CD4-positive, alpha-beta T cell treated with Interferon gamma for 1 hour (primary cell): Measurements from ENCODE around the gene DENND4A.

ENCODE experiments used
- DNase-seq: peaks from one replicate; pipeline ENCODE4 v3.0.0-alpha.2; 2020

The DENND4A gene

GRCh38 chr15:65660927-65661326 is 131.2 kb downstream of the DENND4A start:
- no peak for DNase-seq

DNA sequence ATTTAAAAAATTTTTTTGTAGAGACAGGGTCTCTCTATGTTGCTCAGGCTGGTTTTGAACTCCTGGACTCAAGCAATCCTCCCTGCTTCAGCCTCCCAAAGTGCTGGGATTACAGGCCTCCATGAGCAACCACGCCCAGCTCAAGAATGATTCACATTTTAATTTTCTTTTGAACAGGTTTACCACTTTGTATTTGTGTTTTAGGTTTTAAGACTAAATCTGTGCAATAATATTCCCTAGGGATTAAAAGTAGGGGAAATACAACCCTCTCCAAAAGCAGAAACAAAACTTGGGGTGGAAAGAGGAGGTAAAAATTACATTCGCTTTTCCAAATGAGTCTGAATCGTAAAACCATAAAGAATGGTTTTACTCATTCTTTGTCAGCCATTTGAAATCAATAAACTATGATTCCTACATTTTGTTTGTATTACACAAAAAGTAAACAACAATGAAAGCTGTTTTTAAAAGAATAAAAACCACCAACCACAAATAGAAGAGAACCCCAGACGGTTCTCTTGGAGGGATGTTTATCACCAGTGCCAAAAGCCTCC is 132.5 kb downstream of the DENND4A start:
- DNase-seq, result no peak

DNA sequence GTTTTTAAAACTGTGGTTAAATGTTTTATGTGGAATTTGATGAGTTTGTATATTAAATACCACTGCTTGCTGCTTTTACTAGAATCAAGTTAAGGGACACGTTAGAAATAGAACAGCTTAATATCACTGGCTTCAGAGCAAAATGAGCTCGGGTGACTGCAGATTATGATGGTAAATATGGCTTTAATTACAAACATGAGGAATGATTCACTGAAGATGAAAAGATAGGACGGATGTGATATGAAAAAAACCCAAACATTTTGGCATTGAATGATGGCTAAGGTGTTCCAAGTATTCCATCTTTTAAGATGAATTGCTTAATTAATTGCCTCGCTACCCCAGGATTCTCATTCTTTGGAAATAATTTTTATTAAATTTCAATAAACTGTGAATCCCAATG is 136.6 kb downstream of the DENND4A start:
- DNase-seq, result no peak

- no peak for DNase-seq
Observed at GRCh38 chr15:65655026-65655425, 137.1 kb downstream of the DENND4A start.

DNA sequence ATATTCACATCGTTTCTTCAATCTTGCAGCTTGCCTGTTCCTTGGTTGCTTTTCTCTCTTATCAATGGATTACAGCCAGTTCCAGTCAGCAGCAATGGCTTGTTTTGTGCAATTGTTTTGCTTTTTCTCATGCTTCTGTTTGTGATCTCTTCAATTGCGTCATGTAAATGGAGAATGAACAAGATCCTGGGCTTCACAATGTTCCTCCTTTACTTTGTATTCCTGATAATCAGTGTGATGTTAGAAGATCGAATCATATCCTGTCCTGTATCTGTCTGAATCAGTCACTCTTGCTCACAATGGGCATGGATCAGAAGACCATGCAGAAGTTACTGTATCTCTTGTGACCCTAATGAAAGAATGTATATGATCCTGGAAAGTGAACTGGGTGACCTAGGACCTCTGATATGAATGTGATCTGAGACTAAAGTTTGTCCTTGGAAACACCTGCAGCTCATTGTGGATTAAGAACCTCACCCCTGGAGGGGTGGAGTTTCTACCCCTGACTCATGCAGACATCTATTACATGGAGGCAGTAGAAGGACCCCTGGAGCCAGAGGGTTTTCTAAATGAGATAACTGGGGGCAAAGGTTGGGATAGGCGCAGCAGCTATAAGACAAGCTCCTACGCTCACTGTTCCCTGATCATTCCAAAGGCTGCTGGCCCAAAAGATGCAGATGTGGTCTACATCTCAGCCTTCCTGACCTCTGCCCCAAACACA is 138.1 kb downstream of the DENND4A start:
- DNase-seq, result no peak

DNA sequence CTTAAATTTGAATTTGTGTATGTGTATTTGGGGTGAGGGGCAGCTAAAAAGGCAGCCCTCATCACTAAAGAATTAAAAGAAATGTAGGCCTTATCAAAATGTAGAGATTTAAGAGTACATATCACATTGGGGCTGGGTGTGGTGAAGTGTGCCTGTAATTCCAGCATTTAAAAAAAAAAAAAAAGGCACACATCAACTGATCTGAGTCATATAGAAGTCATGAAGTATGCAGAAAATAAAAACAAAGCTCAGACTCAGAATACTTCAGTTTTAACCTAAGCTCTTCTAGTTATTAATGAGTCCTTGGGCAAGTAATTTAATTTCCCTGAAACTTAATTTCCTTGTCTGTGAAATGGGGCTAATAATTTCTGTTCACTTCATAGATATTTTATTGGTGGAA is 138.8 kb downstream of the DENND4A start:
- no peak for DNase-seq

DNA sequence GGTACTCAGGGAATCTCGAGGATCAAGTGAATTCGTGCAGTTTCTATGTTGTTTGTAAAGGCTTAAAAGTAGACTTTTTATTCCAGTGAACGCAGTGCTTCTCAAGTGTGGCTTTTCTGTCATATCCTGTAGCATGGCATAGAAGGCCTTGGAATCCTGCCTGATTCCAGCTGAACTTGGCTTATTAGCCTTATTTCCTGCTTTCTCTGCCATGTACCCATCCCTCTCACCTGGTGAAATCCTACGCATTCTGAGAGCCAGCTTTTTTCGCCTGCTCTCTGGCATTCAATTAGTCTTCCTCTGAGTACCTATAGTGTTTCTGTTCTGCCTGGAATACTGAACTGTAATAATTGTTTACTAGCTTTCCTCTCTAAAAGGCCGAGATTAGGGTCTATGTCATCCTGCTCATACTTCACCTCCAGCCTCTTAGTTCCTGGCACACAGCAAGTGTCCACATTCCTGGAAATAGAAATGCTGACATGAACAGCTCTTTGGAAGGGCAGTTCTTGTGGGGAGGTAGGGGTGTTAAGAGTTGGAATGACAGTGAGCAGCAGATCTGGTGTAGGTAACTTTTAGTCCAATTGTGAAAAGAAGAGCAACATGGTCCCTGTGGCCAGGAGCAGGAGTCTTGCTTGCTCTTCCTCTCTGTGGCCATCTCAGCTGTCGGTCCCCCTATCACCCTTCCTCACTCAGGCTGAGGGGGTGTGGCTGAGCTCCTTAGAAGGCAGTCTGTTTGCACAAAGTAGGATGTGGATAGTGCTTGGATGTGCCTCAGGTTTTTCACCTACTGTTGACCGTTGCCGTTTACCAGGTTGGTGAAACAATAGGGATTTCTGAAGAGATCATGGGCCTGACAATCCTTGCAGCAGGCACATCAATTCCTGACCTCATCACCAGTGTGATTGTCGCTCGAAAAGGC is 140.0 kb downstream of the DENND4A start:
- no peak for DNase-seq

GRCh38 chr15:65651042-65651322 is 141.1 kb downstream of the DENND4A start:
- no peak for DNase-seq

DNA sequence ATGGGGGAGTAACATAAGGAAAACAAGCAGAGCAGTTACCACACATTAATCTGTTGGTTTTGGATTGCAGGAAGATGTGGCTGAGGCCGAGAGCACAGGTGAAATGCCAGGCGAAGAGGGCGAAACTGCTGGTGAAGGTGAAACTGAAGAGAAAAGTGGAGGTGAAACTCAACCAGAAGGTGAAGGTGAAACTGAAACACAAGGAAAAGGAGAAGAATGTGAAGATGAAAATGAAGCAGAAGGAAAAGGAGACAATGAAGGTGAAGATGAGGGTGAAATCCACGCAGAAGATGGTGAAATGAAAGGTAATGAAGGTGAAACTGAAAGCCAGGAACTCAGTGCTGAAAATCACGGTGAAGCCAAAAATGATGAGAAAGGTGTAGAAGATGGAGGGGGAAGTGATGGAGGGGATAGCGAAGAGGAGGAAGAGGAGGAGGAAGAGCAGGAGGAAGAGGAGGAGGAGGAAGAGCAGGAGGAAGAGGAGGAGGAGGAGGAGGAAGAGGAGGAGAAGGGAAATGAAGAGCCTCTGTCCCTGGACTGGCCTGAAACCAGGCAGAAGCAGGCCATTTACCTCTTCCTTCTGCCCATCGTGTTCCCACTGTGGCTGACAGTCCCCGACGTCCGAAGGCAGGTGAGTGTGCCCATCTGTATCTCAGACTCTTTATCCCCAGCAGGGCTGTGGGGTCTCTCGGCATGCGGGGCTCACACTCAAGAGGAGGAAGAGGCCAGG is 141.6 kb downstream of the DENND4A start:
- DNase-seq, result no peak

- DNase-seq, result no peak
Observed at GRCh38 chr15:65646486-65646885, 145.6 kb downstream of the DENND4A start.

DNA sequence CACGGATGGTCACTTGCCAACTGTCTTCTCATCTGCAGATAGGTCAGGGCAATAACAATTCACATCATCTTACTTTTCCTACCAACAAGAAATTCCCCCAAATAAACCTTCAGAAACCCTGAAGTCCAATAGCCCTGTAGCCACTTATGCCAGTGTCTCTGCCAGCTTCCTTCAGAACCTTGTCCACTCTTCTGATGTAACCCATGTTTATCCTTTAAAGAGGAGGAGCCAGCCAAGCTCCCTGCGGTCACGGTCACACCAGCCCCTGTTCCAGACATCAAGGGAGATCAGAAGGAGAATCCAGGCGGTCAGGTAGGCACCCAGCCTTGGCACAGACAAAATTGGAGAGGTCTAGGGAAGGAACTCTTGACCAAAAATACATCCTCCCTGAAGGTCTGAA is 146.7 kb downstream of the DENND4A start:
- DNase-seq, result no peak

GRCh38 chr15:65644282-65644681 is 147.8 kb downstream of the DENND4A start:
- DNase-seq, result no peak

GRCh38 chr15:65642594-65642993 is 149.5 kb downstream of the DENND4A start:
- no peak for DNase-seq

GRCh38 chr15:65641768-65642475 is 150.2 kb downstream of the DENND4A start:
- DNase-seq, result no peak

DNA sequence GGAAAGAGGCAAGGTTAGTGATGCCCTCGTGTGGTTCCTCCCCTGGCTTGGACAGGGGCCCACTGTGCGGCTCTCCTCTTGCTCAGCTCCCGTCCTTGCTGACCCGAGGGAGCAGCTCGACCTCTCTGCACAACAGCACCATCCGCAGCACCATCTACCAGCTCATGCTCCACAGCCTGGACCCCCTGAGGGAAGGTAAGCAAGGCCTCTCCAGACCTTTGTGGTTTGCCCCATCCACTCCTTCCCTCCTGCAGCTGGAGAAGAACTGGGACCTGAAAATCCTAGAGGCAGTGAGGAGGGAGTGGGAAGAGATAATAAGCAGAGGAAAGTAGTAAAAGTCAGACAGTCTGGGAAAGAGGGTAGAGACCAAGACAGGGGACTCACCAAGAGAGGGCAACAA is 152.6 kb downstream of the DENND4A start:
- no peak for DNase-seq

GRCh38 chr15:65638681-65639089 is 153.4 kb downstream of the DENND4A start:
- peak; percentile 13 for DNase-seq

- DNase-seq, result no peak
Observed at GRCh38 chr15:65638109-65638508, 154.0 kb downstream of the DENND4A start.

- DNase-seq, result no peak
Observed at GRCh38 chr15:65634356-65634755, 157.7 kb downstream of the DENND4A start.

- DNase-seq, result no peak
Observed at GRCh38 chr15:65633752-65634151, 158.3 kb downstream of the DENND4A start.

DNA sequence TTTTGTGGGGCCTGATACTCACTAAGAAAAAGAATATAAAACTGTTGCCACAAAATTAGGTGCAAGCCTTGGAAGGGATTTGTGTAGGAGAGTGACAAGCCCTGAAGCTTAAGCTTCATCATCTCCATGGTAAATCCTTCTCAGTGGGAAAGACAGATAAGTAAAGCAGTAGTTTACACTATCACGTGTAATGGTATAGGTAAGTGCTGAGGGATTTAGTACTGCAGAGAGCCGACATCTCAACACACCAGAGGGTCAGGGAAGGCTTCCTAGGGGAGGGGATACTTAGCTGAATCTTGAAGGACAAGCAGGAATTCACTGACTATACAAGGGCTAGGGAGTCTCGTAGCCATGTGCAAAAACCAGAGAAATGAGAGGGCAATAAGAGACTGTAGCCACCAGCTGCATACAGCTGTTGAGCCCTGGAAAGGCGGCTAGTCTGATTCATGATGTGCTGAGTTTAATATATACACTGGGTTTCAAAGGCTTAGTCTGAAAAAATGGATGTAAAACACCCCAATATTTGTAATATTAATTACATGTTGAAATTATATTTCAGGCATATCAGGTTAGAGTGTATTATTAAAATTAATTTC is 159.2 kb downstream of the DENND4A start:
- no peak for DNase-seq

DNA sequence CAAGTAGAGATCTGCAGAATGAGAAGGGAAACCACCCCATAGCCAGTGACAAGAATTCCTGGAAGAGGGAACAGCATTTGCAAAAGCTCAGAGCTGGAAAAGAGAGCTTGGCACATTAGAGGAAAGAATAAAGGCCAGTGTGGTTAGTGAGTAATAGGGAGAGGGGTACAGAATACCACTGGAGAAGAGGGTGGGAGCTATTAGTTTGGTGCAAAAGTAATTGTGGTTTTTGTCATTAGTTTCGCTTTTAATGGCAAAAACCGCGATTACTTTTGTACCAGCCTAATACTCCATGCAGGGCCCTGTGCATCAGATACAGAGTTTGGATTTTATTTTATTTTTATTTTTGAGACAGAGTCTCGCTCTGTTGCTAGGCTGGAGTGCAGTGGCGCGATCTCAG is 160.6 kb downstream of the DENND4A start:
- no peak for DNase-seq

DNA sequence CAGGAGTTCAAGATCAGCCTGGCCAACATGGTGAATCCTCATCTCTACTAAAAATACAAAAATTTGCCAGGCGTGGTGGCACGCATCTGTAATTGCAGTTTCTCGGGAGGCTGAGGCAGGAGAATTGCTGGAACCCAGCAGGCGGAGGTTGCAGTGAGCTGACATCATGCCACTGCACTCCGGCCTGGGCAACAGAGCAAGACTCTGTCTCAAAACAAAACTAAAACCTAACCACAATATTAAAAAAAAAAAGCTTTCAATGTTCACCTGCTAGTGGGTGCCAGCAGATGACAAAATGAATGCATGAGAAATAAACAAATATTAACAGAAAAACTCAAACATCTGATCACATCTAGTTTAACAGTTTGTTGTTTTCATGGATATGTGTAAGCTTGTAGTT is 161.3 kb downstream of the DENND4A start:
- DNase-seq, result no peak
